AG09309 (cell line): ENCODE measurements around the gene GGT6.

Experiments used
- DNase-seq: peaks from one replicate; pipeline ENCODE4 v3.0.0-alpha.2; 2010; ENCODE audit warnings: low read depth
- H3K4me3 ChIP-seq: 2 replicates; pipeline ENCODE4 v1.5.1; 2011; ENCODE audit warnings: mild to moderate bottlenecking, low read depth, low read length, moderate library complexity; ENCODE audit not compliant: control insufficient read depth
- CTCF ChIP-seq: IDR thresholded peaks from 2 replicates; pipeline ENCODE4 v1.5.1; 2011; ENCODE audit warnings: mild to moderate bottlenecking, low read depth, low read length, inconsistent platforms; ENCODE audit not compliant: insufficient read depth, control insufficient read depth; ENCODE audit errors: missing control alignments

The GGT6 gene

GRCh38 chr17:4523946-4524345 is 36.4 kb downstream of the GGT6 start:
- TF ChIP-seq CTCF: no peak
- no peak overlapping the region for H3K4me3 ChIP-seq
- no peak for DNase-seq

GRCh38 chr17:4522661-4523060 is 37.7 kb downstream of the GGT6 start:
- H3K4me3 ChIP-seq: no peak overlapping the region
- no peak for TF ChIP-seq CTCF
- no peak for DNase-seq

- no peak for TF ChIP-seq CTCF
- no peak overlapping the region for H3K4me3 ChIP-seq
- peak; percentile 11 for DNase-seq
Measured at GRCh38 chr17:4520894-4521600, 39.3 kb downstream of the GGT6 start.

GRCh38 chr17:4520060-4520893 is 40.1 kb downstream of the GGT6 start:
- no peak for DNase-seq
- no peak overlapping the region for H3K4me3 ChIP-seq
- TF ChIP-seq CTCF: no peak

GRCh38 chr17:4519361-4519788 is 41.0 kb downstream of the GGT6 start:
- H3K4me3 ChIP-seq: no peak overlapping the region
- no peak for DNase-seq
- no peak for TF ChIP-seq CTCF

- no peak for TF ChIP-seq CTCF
- no peak for DNase-seq
- no peak overlapping the region for H3K4me3 ChIP-seq
Measured at GRCh38 chr17:4518901-4519300, 41.5 kb downstream of the GGT6 start.
